ENCODE data around the gene SH3RF2. TPM values are rescaled to one million over a fixed set of nuclear protein-coding genes. Genes with fewer than 3 reads are reported as not detected.
A peak's percentile ranks its signal among the peaks of the same experiment; 100 is the strongest.

The SH3RF2 gene
- polyA plus RNA-seq, 3 donors: not detected

GRCh38 chr5:145903113-145903512 is 33.3 kb upstream of the SH3RF2 start:
- no peaks in the 10 kb centered on the region for H3K36me3 ChIP-seq (replicated peaks in 1 of 2; ENCODE audit: control insufficient read depth in 1 of 2, insufficient read depth in 2 of 2, low read length in 2 of 2)
- H3K4me2 ChIP-seq (replicated peaks; ENCODE audit: extremely low read depth, low read length, poor library complexity, severe bottlenecking): no peak overlapping the region
- H3K27ac ChIP-seq (ENCODE audit: low read depth in 1 of 2, low read length in 2 of 2): no peak overlapping the region
- no peak for DNase-seq
- H4K20me1 ChIP-seq (ENCODE audit: insufficient read depth, low read length): no peaks in the 10 kb centered on the region
- no peak overlapping the region for H3K27ac Mint-ChIP-seq
- H3K4me3 ChIP-seq (replicated peaks in 1 of 3; ENCODE audit: low read depth in 2 of 3, low read length in 3 of 3): no peak overlapping the region
- intact Hi-C loops (cut with micrococcal nuclease): no loop called here
- no peak overlapping the region for H3K4me3 Mint-ChIP-seq
- H2AFZ ChIP-seq (ENCODE audit: insufficient read depth, low read depth, low read length, poor library complexity, severe bottlenecking): no peak overlapping the region
- 80% methylated on average over 1 of the region's 3 CpGs for WGBS (ENCODE audit: insufficient coverage)
- peak; percentile 10 for TF ChIP-seq CTCF (IDR thresholded peaks at IDR 0.05)
- no peaks in the 10 kb centered on the region for H3K4me1 ChIP-seq (ENCODE audit: control insufficient read depth in 1 of 2, insufficient read depth in 2 of 2, low read length in 2 of 2)
- peaks cover 4 to 9% (median 6%) of the 10 kb centered on the region in 3 donors for H3K27me3 Mint-ChIP-seq (ENCODE audit: low read depth in 3 of 3)
- H3K9ac ChIP-seq (ENCODE audit: insufficient read depth, low read length, poor library complexity, severe bottlenecking): no peak overlapping the region
- H3K79me2 ChIP-seq (ENCODE audit: insufficient read depth, low read length): no peaks in the 10 kb centered on the region
- H3K9me3 ChIP-seq (replicated peaks in 1 of 2; ENCODE audit: control insufficient read depth in 1 of 2, insufficient read depth in 1 of 2, low read length in 2 of 2): peaks cover 0 to 3% of the 10 kb centered on the region in 2 donors
- no peaks in the 10 kb centered on the region for H3K36me3 Mint-ChIP-seq
- H3K9me3 Mint-ChIP-seq: peaks cover 4 to 19% (median 12%) of the 10 kb centered on the region in 7 donors
- no peaks in the 10 kb centered on the region for H3K27me3 ChIP-seq (ENCODE audit: control insufficient read depth in 2 of 2, insufficient read depth in 2 of 2, low read length in 2 of 2)
- H3K4me1 Mint-ChIP-seq: peaks cover 2% of the 10 kb centered on the region

DNA sequence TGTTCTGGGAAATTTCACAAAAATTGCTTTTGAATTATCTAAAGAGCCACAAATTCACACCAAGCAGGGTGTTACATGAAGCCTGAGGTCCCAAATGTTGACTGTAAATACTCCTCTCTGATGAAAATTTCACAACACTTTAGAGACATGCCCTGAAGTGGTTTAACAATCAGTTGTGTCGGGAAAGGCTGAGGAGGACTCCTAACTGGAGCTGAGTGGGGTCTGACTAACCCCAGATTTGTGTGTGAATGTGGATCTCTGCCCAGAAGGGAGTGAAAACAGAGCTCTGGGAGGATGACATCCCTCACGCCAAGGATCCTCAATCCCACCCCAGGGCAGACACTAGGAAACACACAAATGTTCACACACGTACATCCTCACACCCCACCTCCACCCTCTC is 32.5 kb upstream of the SH3RF2 start:
- peaks cover 2% of the 10 kb centered on the region for H3K4me1 Mint-ChIP-seq

More for the DNA sequence above, 32.5 kb upstream of the SH3RF2 start:
- Histone ChIP-seq H3K36me3 (replicated peaks in 1 of 2; ENCODE audit: control insufficient read depth in 1 of 2, insufficient read depth in 2 of 2, low read length in 2 of 2) (no peaks in the 10 kb centered on the region), H3K9me3 (replicated peaks in 1 of 2; ENCODE audit: control insufficient read depth in 1 of 2, insufficient read depth in 1 of 2, low read length in 2 of 2) (peaks cover 0 to 3% of the 10 kb centered on the region in 2 donors), H4K20me1 (ENCODE audit: insufficient read depth, low read length) (no peaks in the 10 kb centered on the region), H3K4me1 (ENCODE audit: control insufficient read depth in 1 of 2, insufficient read depth in 2 of 2, low read length in 2 of 2) (no peaks in the 10 kb centered on the region), H3K4me3 (replicated peaks in 1 of 3; ENCODE audit: low read depth in 2 of 3, low read length in 3 of 3) (no peak overlapping the region), H3K27me3 (ENCODE audit: control insufficient read depth in 2 of 2, insufficient read depth in 2 of 2, low read length in 2 of 2) (no peaks in the 10 kb centered on the region), H3K4me2 (replicated peaks; ENCODE audit: extremely low read depth, low read length, poor library complexity, severe bottlenecking) (no peak overlapping the region), H3K9ac (ENCODE audit: insufficient read depth, low read length, poor library complexity, severe bottlenecking) (no peak overlapping the region), H3K27ac (ENCODE audit: low read depth in 1 of 2, low read length in 2 of 2) (no peak overlapping the region), H3K79me2 (ENCODE audit: insufficient read depth, low read length) (no peaks in the 10 kb centered on the region), H2AFZ (ENCODE audit: insufficient read depth, low read depth, low read length, poor library complexity, severe bottlenecking) (no peak overlapping the region)
- Mint-ChIP-seq H3K27me3 (ENCODE audit: low read depth in 3 of 3) (peaks cover 4 to 8% (median 7%) of the 10 kb centered on the region in 3 donors), H3K9me3 (peaks cover 4 to 19% (median 10%) of the 10 kb centered on the region in 7 donors), H3K27ac (no peak overlapping the region), H3K4me3 (no peak overlapping the region), H3K36me3 (no peaks in the 10 kb centered on the region)
- DNase-seq: no peak
- no peak for TF ChIP-seq CTCF (IDR thresholded peaks at IDR 0.05)
- WGBS (ENCODE audit: insufficient coverage): 83% methylated on average over 1 of the region's 3 CpGs
- intact Hi-C loops (cut with micrococcal nuclease): no loop called here

Data from CD14-positive monocyte (primary cell).